Stimulated activated CD8-positive, alpha-beta memory T cell treated with anti-CD3 and anti-CD28 coated beads, Interleukin-7, amount 100 ng/mL, for 48 hours (primary cell): ENCODE measurements around the gene OGDH.
"Not testable (repeated sequence)": the region's sequence is repeated elsewhere in the genome, so short reads cannot be mapped to it uniquely, and the experiment has no call there.

ENCODE experiments used
- DNase-seq, 2 donors: peaks; one replicate each; pipeline ENCODE4 v3.0.0-alpha.2; 2020; ENCODE audit warnings: low read depth in 1 of 2; ENCODE audit errors: extremely low read depth in 1 of 2

OGDH gene

DNA sequence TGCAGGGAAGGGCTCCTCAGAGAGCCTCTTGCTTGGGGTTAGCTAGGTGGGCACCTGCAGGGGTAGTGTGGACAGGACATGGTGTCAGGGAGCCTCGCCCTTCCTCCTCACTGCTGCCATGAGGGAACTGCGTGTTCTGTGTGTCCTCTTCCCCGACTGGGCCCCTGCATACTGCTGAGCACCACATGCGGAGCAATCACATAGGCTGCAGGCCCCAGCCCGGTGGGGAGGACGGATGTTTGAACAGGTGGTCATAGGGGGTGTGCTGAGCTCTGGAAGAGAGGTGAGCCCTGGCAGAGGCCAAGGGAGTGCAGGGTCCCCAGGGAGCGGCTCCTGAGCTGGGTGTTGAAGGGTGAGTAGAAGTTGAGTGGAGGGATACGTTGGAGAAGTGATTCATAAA, 93.9 kb downstream of the OGDH start:
- DNase-seq = no peak

DNA sequence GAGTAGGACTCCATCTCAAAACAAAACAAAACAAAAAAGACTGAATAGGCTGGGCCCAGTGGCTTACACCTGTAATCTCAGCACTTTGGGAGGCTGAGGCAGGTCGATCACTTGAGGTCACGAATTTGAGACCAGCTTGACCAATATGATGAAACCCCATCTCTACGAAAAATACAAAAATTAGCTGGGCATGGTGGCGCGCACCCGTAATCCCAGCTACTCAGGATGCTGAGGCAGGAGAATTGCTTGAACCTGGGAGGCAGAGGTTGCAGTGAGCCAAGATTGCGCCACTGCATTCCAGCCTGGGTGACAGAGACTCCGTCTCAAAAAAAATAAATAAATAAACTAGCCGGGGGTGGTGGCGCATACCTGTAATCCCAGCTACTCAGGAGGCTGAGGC, 97.0 kb downstream of the OGDH start:
- not testable (repeated sequence) for DNase-seq

DNA sequence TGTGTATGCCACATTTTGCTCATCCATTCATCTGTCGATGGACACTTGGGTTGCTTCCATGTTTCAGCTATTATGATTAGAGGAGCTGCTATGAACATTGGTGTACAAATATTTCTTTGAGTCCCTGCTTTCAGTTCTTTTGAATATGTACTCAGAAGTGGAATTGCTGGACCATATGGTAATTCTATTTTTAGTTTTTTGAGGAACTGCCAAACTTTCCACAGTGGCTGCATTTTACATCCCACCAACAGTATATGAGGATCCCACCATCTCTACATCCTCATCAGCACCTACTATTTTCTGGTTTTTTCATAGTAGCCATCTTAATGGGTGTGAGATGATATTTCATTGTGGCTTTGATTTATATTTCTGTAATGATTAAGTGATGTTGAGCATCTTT, 97.5 kb downstream of the OGDH start:
- DNase-seq = no peak

DNA sequence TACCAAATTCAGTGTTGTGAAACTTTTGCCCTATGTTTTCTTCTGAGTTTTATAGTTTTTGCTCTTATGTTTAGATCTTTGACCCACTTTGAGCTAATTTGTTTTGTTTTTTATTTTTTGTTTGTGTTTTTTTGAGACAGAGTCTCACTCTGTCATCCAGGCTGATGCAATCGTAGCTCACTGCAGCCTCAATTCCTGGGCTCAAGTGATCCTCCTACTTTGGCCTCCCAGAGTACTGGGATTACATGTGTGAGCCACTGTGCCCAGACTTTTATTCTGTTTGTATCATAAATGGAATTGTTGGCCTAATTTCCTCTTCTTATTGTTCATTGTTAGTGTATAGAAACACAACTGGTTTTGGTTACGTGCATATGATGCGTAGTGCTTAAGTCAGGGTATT, 99.0 kb downstream of the OGDH start:
- no peak for DNase-seq

DNA sequence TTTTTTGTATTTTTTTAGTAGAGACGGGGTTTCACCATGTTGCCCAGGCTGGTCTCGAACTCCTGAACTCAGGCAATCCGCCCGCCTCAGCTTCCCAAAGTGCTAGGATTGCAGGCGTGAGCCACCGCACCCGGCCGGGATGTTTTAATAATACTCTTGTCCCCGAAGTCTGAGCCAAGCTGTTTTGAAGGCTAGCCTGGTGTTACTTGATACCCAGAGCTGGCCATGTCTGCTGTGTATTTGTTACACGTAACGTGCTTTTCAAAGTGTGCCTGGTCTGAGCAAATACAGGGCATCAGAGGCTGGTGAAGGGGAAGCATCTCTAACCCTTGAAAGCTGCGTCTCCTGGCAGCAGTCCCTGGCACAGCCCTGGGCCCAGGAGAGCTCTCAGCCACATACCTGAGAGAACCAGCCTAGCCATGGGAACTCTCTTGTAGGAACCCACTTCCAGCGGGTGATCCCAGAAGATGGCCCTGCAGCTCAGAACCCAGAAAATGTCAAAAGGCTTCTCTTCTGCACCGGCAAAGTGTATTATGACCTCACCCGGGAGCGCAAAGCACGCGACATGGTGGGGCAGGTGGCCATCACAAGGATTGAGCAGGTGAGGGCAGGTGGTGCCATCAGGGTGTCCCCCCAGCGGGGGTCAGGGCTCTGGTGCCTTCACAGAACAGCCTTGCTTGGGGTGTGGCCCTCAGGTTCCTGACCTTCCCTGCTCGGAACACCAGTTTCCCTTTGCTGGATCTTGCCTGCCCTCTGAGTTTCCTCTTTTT, 100.5 kb downstream of the OGDH start:
- DNase-seq = no peak

DNA sequence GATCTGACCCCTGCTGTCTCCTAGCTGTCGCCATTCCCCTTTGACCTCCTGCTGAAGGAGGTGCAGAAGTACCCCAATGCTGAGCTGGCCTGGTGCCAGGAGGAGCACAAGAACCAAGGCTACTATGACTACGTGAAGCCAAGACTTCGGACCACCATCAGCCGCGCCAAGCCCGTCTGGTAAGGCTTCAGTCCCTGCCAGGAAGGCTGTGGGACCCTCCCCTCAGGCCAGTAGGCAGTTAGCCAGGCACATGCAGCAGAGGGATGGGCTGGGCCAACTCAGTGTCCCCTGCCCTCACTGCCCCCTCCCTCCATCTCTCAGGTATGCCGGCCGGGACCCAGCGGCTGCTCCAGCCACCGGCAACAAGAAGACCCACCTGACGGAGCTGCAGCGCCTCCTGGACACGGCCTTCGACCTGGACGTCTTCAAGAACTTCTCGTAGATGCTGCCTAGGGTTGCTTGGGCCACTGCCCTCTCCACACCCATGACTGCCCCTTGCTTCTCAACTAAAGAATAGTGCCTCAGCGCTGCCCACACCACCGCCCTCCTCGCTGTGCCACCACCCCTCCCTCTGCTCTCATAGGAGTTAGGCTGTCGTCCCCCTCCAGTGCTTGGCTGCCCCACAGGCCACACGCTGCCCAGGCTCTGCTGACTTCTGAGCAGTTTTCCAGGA, 101.3 kb downstream of the OGDH start:
- DNase-seq = no peak

- DNase-seq = no peak
These were observed 102.8 kb downstream of the OGDH start for GRCh38 chr7:44709011-44709915.

DNA sequence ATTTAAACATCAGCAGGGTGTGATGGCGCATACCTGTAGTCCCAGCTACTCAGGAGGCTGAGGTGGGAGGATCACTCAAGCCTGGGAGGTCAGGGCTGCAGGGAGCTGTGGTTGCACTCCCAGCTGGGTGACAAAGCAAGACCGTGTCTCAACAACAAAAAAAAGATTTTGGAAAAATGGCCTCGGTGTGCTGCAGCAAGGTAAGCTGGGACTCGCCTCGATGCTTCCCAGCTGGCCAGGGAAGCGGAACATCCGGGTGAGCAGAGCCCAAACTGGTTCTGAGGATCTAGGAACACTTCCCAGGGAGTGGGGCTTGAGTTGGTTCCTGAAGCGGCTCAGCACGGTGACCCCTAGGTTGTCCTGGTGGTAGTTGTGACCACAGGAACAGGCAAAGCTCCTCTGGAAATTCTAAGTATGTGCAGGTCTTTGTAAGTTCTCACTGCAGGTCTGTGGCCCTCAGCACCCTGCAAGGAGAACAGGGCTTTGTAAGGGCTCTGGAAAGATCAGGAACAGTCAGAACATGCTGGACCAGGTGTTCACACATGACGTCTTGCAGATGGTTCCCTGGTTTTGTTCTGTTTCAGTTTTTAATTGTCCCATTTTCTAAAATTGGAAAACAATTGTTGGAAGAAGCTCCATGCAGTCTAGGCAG, 103.6 kb downstream of the OGDH start:
- no peak for DNase-seq

DNA sequence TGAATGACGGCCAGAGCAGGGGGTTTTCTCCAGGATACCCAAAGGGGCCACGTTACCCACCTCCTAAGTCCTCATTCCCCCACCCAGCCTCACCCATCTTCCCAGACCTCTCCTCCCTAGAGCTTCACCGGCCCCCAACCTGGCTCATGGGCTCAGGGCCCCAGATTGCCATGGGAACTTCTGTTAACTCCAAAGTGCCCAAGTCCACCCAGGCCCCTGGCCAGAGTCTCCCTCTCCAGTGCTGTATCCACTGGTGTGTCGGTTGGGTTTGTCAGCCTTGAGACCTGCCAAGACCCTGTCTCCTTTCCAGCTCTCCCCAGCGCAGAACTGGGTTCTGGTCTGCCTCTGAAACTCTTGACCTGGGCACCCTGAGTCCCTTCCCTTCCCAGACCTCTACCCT, 105.1 kb downstream of the OGDH start:
- DNase-seq = no peak

DNA sequence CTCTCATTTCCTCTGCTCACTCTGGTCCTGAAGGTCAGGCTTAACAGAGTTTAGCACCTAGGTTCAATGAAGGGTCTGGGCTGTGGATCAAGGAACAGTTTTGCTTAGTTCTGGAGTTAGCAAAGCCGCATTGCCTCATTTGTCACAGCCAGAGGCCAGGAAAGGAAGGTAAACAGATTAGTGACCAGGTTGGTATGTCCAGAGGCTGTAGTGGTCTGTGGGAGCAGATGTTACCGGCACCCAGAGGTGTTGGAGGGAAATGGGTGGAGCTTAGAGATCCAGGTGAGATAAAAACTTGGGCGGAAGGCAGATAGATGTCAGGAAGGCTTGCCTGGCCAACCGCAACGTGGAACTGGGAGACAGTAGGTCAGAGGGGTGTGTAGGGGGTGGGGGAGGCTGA, 105.6 kb downstream of the OGDH start:
- DNase-seq = no peak

DNA sequence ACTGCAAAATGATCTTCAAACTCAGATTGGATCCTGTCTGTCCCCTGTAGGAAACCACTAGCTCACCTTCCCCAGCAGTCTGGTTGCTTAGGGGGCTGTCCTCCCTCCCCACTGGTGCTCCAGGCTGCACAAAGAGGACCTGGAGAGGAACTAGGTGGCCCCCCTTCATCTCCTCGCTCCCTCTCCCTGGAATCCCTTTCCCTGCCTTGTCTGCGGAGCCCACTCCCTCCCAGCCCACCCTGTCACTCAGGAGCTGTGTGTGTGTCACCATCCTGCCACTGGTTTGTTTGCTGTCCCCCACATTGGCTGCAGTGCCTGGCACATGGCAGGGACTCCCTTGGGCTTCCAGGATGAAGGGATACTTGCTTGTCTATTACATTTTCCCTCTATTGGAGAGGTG, 106.7 kb downstream of the OGDH start:
- no peak for DNase-seq

DNA sequence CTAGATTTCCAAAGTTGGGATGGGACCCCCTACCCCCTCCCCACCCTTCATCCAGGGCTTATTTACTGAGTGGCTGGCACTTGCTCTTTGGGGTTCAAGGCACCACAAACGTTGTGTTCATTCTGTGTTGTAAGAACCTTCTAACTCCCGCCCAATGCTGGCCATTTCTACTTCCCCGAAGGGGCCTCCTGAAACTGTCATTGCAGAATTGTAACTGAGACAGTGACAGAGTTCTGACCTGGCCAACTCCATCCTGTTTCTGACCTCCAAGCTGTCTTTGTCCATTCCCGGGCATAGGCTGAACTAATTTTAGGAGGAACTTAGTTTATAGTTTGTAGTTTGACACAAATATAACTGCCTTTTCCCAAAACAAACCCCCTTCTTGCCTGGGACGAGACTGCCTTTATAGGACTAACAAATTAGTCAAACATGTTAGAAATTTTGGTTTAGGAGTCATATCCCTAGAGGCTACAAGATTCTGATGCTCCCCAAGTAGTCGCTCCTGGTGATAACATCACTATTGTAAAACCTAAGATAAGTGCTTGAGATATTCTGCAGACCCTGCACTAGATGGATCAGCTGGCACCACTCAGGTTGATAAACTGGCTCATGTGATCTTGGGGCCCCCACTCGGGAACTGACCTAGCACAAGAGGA, 107.4 kb downstream of the OGDH start:
- no peak for DNase-seq

DNA sequence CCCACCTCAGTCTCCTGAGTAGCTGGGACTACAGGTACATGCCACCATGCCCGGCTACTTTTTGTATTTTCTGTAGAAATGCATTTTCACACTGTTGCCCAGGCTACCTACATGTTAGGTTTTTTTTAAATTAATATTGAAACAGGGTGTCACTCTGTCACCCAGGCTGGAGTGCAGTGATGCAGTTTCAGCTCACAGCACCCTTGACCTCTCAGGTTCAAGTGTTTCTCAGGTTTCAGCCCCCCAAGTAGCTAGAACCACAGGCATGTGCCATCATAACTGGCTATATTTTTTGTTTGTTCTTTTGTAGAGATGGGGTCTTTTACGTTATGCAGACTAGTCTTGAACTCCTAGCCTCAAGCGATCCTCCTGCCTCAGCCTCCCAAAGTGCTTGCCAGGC, 109.8 kb downstream of the OGDH start:
- no peak for DNase-seq

- DNase-seq = no peak
These were observed 113.9 kb downstream of the OGDH start for GRCh38 chr7:44720301-44720700.

DNA sequence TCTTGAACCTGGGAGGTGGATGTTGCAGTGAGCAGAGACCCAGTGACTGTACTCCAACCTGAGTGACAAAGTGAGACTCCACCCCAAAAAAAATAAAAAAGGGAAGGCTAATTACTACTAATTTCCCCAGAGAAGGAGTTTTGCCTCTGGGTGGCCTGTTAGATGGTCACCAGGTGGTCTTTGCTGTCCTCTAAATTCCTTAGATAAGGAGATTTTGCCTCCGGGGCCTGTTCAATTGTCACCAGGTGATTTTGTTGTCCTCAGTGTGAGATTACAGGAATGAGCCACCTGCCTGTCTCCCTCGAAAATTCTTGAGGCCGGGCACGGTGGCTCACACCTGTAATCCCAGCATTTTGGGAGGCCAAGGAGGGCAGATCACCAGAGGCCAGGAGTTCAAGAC, 117.8 kb downstream of the OGDH start:
- no peak for DNase-seq

- not testable (repeated sequence) for DNase-seq
These were observed 119.8 kb downstream of the OGDH start for GRCh38 chr7:44726250-44726649.

DNA sequence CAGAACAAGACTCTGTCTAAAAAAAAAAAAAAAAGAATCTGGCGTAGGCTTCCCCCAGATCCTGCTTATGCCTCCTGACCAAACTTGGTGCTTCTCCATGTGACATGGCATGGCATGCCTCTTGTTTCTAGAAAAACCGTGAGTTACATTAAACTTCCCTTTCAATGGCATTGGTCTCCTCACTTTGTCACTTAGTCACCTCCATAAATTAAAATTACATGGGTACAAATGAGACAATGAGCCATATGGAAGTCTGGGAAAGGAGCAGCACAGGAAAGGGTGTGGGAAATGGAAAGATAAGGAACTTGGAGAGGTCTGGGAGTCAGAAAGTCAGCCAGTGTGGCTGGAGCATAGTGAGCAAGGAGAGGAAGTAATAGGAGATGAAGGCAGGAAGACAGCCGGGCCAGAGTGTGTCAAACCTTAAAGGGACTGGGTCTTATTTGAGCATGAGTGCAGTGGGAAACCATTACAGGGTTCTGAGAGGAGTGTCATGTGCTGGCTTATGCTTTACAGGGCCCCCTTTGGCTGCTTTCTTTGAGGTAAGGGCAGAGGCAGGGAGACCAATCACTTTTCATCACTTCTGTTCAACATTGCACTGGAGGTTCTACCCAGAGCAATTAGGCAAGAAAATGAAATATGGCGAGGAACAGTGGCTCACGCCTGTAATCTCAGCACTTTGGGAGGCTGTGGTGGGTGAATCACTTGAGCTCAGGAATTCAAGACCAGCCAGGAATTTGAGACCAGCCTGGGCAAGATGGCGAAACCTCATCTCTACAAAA, 120.9 kb downstream of the OGDH start:
- no peak for DNase-seq

GRCh38 chr7:44727937-44728262, 121.5 kb downstream of the OGDH start:
- no peak for DNase-seq

- DNase-seq = no peak
These were observed 123.6 kb downstream of the OGDH start for GRCh38 chr7:44729949-44730590.
